ENCODE results near the gene MS4A7.

MS4A7 gene

GRCh38 chr11:60370811-60371298, 7.5 kb upstream of the MS4A7 start:
- DNase-seq (ENCODE audit: low spot score), result peak; percentile 10

GRCh38 chr11:60371386-60371785, 6.9 kb upstream of the MS4A7 start:
- DNase-seq (ENCODE audit: low spot score), result no peak

- no peak for DNase-seq (ENCODE audit: low spot score)
Measured at GRCh38 chr11:60371854-60372253, 6.5 kb upstream of the MS4A7 start.

- DNase-seq (ENCODE audit: low spot score), result no peak
Measured at GRCh38 chr11:60372767-60373166, 5.6 kb upstream of the MS4A7 start.

GRCh38 chr11:60375316-60375715, 3.0 kb upstream of the MS4A7 start:
- DNase-seq (ENCODE audit: low spot score), result no peak

GRCh38 chr11:60376601-60377000, 1.7 kb upstream of the MS4A7 start:
- DNase-seq (ENCODE audit: low spot score), result no peak

GRCh38 chr11:60377401-60378136, 763 bp upstream of the MS4A7 start:
- no peak for DNase-seq (ENCODE audit: low spot score)

- DNase-seq (ENCODE audit: low spot score), result no peak
Measured at GRCh38 chr11:60389279-60389910, 11.1 kb downstream of the MS4A7 start.

GRCh38 chr11:60390419-60390818, 12.1 kb downstream of the MS4A7 start:
- no peak for DNase-seq (ENCODE audit: low spot score)

- DNase-seq (ENCODE audit: low spot score), result no peak
Measured at GRCh38 chr11:60392361-60392760, 14.0 kb downstream of the MS4A7 start.

- DNase-seq (ENCODE audit: low spot score), result no peak
Measured at GRCh38 chr11:60393016-60393415, 14.7 kb downstream of the MS4A7 start.

- no peak for DNase-seq (ENCODE audit: low spot score)
Measured at GRCh38 chr11:60394666-60395380, 16.5 kb downstream of the MS4A7 start.

GRCh38 chr11:60396382-60396781, 18.1 kb downstream of the MS4A7 start, which contains the start of gene MS4A14:
Gene MS4A14 (plus strand): TSS chr11:60396459. CDS start chr11:60396579, 120 bp downstream.
- no peak for DNase-seq (ENCODE audit: low spot score)

GRCh38 chr11:60396799-60397198, 18.5 kb downstream of the MS4A7 start:
- no peak for DNase-seq (ENCODE audit: low spot score)

- DNase-seq (ENCODE audit: low spot score), result no peak
Measured at GRCh38 chr11:60420015-60420414, 41.7 kb downstream of the MS4A7 start.

GRCh38 chr11:60422609-60423008, 44.3 kb downstream of the MS4A7 start:
- DNase-seq (ENCODE audit: low spot score), result no peak

GRCh38 chr11:60428517-60428916, 50.2 kb downstream of the MS4A7 start:
- DNase-seq (ENCODE audit: low spot score), result peak; percentile 44

GRCh38 chr11:60429272-60429671, 50.9 kb downstream of the MS4A7 start, which contains the start of gene MS4A5:
Gene MS4A5 (plus strand): TSS chr11:60429572. CDS start chr11:60429675, 103 bp downstream.
- DNase-seq (ENCODE audit: low spot score), result no peak

GRCh38 chr11:60431251-60431650, 52.9 kb downstream of the MS4A7 start:
- peak; percentile 6 for DNase-seq (ENCODE audit: low spot score)

- no peak for DNase-seq (ENCODE audit: low spot score)
Measured at GRCh38 chr11:60433401-60433800, 55.1 kb downstream of the MS4A7 start.

Measured in kidney tubule cell (primary cell).